HL-60 (cell line): ENCODE data around the gene GPC3.

Experiments
- POLR2AphosphoS5 ChIP-seq: IDR thresholded peaks from 2 replicates; pipeline ENCODE4 v1.6.1; 2012; ENCODE audit warnings: low read depth
- TF ChIP-seq, protein P1 (sequence below): IDR thresholded peaks from one replicate; pipeline ENCODE4 v1.5.1; 2011; ENCODE audit warnings: low read length, control low read depth, inconsistent platforms; ENCODE audit not compliant: insufficient read depth
- TF ChIP-seq, protein P2 (sequence below): IDR thresholded peaks from 2 replicates; pipeline ENCODE4 v1.6.1; 2012; ENCODE audit warnings: low read depth; ENCODE audit not compliant: insufficient replicate concordance

DNA sequence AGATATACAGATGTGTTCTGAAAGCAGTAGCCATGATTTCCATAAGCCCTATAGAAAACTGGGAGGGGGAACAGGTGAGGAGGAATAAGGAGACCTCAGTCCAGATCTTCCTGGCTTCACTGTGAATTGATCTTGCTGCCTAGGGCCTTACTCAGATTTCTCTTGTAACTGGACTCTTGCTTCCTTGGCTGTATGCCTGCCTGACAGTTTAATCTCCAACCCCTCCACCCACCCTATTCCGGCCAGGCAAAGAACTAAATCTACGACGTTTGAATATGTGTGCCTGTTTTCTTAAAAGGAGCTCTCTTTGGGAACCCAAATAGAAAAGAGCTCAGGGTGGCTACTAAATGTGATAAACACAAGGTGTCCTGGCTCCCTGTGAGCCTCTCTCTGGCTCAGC, 173.0 kb downstream of the GPC3 start:
- TF ChIP-seq, protein P1, sequence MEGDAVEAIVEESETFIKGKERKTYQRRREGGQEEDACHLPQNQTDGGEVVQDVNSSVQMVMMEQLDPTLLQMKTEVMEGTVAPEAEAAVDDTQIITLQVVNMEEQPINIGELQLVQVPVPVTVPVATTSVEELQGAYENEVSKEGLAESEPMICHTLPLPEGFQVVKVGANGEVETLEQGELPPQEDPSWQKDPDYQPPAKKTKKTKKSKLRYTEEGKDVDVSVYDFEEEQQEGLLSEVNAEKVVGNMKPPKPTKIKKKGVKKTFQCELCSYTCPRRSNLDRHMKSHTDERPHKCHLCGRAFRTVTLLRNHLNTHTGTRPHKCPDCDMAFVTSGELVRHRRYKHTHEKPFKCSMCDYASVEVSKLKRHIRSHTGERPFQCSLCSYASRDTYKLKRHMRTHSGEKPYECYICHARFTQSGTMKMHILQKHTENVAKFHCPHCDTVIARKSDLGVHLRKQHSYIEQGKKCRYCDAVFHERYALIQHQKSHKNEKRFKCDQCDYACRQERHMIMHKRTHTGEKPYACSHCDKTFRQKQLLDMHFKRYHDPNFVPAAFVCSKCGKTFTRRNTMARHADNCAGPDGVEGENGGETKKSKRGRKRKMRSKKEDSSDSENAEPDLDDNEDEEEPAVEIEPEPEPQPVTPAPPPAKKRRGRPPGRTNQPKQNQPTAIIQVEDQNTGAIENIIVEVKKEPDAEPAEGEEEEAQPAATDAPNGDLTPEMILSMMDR, result no peak
- TF ChIP-seq POLR2AphosphoS5, result no peak
- TF ChIP-seq, protein P2, sequence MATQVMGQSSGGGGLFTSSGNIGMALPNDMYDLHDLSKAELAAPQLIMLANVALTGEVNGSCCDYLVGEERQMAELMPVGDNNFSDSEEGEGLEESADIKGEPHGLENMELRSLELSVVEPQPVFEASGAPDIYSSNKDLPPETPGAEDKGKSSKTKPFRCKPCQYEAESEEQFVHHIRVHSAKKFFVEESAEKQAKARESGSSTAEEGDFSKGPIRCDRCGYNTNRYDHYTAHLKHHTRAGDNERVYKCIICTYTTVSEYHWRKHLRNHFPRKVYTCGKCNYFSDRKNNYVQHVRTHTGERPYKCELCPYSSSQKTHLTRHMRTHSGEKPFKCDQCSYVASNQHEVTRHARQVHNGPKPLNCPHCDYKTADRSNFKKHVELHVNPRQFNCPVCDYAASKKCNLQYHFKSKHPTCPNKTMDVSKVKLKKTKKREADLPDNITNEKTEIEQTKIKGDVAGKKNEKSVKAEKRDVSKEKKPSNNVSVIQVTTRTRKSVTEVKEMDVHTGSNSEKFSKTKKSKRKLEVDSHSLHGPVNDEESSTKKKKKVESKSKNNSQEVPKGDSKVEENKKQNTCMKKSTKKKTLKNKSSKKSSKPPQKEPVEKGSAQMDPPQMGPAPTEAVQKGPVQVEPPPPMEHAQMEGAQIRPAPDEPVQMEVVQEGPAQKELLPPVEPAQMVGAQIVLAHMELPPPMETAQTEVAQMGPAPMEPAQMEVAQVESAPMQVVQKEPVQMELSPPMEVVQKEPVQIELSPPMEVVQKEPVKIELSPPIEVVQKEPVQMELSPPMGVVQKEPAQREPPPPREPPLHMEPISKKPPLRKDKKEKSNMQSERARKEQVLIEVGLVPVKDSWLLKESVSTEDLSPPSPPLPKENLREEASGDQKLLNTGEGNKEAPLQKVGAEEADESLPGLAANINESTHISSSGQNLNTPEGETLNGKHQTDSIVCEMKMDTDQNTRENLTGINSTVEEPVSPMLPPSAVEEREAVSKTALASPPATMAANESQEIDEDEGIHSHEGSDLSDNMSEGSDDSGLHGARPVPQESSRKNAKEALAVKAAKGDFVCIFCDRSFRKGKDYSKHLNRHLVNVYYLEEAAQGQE, result no peak
